Endodermal cell (in vitro differentiated cells): ENCODE measurements around the gene ZNRD2. TPM values are rescaled to one million over a fixed set of nuclear protein-coding genes. Genes with fewer than 3 reads are reported as not detected.
A peak's percentile ranks its signal among the peaks of the same experiment; 100 is the strongest.

Experiments used
- DNase-seq: peaks from one replicate; pipeline ENCODE4 v3.0.0-alpha.2; 2017
- H3K27ac ChIP-seq: 2 replicates; pipeline ENCODE4 v1.5.1; 2013; ENCODE audit warnings: mild to moderate bottlenecking, low read depth, low read length, moderate library complexity
- H3K27me3 ChIP-seq: 2 replicates; pipeline ENCODE4 v1.6.1; 2013; ENCODE audit warnings: mild to moderate bottlenecking, low read length, moderate library complexity; ENCODE audit not compliant: insufficient read depth, control insufficient read depth, poor library complexity, severe bottlenecking
- H3K36me3 ChIP-seq: 2 replicates; pipeline ENCODE4 v1.7.0; 2013; ENCODE audit warnings: mild to moderate bottlenecking, low read length, moderate library complexity; ENCODE audit not compliant: control insufficient read depth, insufficient read depth
- H3K4me1 ChIP-seq: one replicate; pipeline ENCODE4 v1.7.0; 2013; ENCODE audit warnings: low read length; ENCODE audit not compliant: control insufficient read depth, insufficient read depth
- H3K4me3 ChIP-seq: 2 replicates; pipeline ENCODE4 v1.5.1; 2013; ENCODE audit warnings: mild to moderate bottlenecking, low read length, moderate library complexity
- H3K9ac ChIP-seq: 2 replicates; pipeline ENCODE4 v1.6.1; 2013; ENCODE audit warnings: mild to moderate bottlenecking, low read length, moderate library complexity; ENCODE audit not compliant: poor library complexity, severe bottlenecking; ENCODE audit errors: extremely low read depth
- H3K9me3 ChIP-seq: 2 replicates; pipeline ENCODE4 v1.6.1; 2013; ENCODE audit warnings: mild to moderate bottlenecking, low read length, moderate library complexity; ENCODE audit not compliant: control insufficient read depth
- H3K27ac Mint-ChIP-seq: 2 replicates; pipeline ENCODE4 v1.8.0; 2020; ENCODE audit warnings: mixed read lengths
- H3K27me3 Mint-ChIP-seq: 2 replicates; pipeline ENCODE4 v1.8.0; 2021; ENCODE audit warnings: mild to moderate bottlenecking, mixed read lengths; ENCODE audit not compliant: insufficient read depth
- H3K36me3 Mint-ChIP-seq: 2 replicates; pipeline ENCODE4 v1.8.0; 2020; ENCODE audit warnings: low read depth, mixed read lengths
- H3K4me1 Mint-ChIP-seq: 2 replicates; pipeline ENCODE4 v1.8.0; 2020; ENCODE audit warnings: mixed read lengths
- H3K4me3 Mint-ChIP-seq: 2 replicates; pipeline ENCODE4 v1.8.0; 2020; ENCODE audit warnings: mild to moderate bottlenecking, moderate library complexity, mixed read lengths
- H3K9me3 Mint-ChIP-seq: 2 replicates; pipeline ENCODE4 v1.8.0; 2020; ENCODE audit warnings: mild to moderate bottlenecking, mixed read lengths
- WGBS, 2 experiments: methylation state at CpG; one replicate each; pipeline versions ENCODE4 v1.1.5 to v1.1.7; 2013; ENCODE audit warnings: missing lambda C conversion rate in 2 of 2, mixed read lengths in 1 of 2; ENCODE audit not compliant: insufficient coverage in 1 of 2, insufficient read length in 1 of 2; 5-methylcytosine and 5-hydroxymethylcytosine counted together
- total RNA-seq, 2 donors: library from RNA; stranded (reverse); fragmentation: NEBNext Ultra II Directional in 1 of 2; extraction: Animal tissue kit (Norgen Biotek cat#: 25700) in 1 of 2; gene quantifications; 2 replicates in 1 of 2; 3 replicates in 1 of 2; pipeline ENCODE4 v1.2.1, GENCODE V29; 2021
- TF ChIP-seq, protein P1 (sequence below): fragments of 200-600 bp; sonication (generic); conservative IDR thresholded peaks from 2 replicates; pipeline ENCODE4 v1.5.0; 2021; ENCODE audit warnings: antibody characterized with exemption, mild to moderate bottlenecking

Gene ZNRD2
- total RNA-seq, 2 donors from 2014 or later = 32.8 to 36.5 TPM

DNA sequence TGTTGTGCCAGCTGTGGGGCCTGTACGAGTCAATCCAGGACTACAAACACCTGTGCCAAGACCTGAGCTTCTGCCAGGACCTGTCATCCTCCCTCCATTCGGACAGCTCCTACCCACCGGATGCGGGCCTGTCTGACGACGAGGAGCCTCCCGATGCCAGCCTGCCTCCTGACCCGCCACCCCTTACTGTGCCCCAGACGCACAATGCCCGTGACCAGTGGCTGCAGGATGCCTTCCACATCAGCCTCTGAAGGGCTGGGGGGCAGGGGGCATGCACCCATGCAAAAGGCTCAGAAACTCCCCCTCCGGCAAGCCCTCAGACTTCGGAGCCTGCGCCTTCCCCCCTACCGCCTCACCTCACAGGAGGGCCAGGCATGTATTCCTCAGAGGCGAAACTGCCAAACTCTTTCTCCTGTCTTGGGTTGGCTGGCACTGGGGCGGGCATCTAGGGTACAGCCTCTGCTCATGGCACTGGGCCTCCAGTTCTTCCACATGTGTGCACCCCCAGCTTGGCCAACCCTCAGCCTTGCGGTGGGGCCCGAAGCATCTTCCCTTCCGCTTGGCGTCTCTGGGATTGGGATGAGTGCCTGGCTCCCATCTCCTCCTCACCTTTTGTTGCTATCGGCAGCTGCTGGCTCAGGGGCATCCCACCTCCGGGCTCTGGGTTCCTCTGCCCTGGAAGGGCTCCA lies 3.3 kb downstream of the ZNRD2 start:
- WGBS, 2 experiments = 83 to 89% methylated on average over 11 to 22 of the region's 22 CpGs
- no peak for DNase-seq
- H3K27ac Mint-ChIP-seq = no peak overlapping the region
- no peak overlapping the region for H3K9ac ChIP-seq
- H3K36me3 ChIP-seq = no peaks in the 10 kb centered on the region
- H3K36me3 Mint-ChIP-seq = peaks cover 7% of the 10 kb centered on the region
- peaks cover 37% of the 10 kb centered on the region for H3K27me3 Mint-ChIP-seq
- peaks cover 25% of the 10 kb centered on the region for H3K27me3 ChIP-seq
- no peaks in the 10 kb centered on the region for H3K9me3 ChIP-seq
- H3K9me3 Mint-ChIP-seq = no peaks in the 10 kb centered on the region
- peak overlapping the region; percentile 83 for H3K4me3 ChIP-seq
- H3K4me3 Mint-ChIP-seq = peak overlapping the region; percentile 97
- H3K27ac ChIP-seq = no peak overlapping the region
- H3K4me1 ChIP-seq = peaks cover 10% of the 10 kb centered on the region
- TF ChIP-seq, protein P1, sequence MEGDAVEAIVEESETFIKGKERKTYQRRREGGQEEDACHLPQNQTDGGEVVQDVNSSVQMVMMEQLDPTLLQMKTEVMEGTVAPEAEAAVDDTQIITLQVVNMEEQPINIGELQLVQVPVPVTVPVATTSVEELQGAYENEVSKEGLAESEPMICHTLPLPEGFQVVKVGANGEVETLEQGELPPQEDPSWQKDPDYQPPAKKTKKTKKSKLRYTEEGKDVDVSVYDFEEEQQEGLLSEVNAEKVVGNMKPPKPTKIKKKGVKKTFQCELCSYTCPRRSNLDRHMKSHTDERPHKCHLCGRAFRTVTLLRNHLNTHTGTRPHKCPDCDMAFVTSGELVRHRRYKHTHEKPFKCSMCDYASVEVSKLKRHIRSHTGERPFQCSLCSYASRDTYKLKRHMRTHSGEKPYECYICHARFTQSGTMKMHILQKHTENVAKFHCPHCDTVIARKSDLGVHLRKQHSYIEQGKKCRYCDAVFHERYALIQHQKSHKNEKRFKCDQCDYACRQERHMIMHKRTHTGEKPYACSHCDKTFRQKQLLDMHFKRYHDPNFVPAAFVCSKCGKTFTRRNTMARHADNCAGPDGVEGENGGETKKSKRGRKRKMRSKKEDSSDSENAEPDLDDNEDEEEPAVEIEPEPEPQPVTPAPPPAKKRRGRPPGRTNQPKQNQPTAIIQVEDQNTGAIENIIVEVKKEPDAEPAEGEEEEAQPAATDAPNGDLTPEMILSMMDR = no peak
- peaks cover 39% of the 10 kb centered on the region for H3K4me1 Mint-ChIP-seq

DNA sequence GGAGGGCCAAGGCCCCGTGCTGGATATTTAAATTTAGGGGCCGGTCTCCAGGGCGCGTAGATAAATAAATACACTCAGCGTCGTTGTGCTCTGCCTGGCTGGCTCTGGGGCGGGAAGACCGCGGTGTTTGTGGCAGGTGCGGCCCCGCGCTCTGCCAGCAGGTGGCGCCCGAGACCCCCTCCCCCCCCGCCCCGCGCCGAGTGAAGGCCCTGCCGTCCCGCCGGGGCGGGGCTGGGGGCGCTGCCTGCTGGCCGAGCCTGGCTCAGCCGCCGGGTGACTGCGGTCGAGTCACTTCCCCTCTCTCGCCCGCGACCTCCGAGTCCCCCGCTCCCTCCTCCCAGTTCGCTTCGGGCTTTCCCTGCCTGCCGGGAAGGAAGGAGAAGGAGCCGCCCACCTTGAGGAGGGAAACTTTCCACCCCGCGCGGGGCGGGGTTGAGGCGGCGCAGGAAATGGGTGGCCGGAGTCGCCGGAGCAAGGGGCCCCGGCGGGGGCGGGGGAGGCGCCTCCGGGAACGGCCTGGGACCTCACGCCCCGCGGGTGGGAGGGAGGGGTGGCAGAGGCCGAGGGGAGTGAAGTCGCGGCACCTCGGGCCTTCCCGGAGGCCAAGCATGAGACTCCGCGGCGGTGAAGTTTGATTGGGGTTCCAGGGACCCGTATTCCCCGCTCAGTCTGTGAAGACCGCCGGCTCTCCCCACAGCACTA lies 4.0 kb downstream of the ZNRD2 start:
- no peaks in the 10 kb centered on the region for H3K9me3 Mint-ChIP-seq
- 0 to 1% methylated on average over 17 to 67 of the region's 67 CpGs for WGBS, 2 experiments
- Histone ChIP-seq H3K9me3 (no peaks in the 10 kb centered on the region), H3K27ac (no peak overlapping the region), H3K4me1 (peaks cover 10% of the 10 kb centered on the region), H3K9ac (no peak overlapping the region), H3K36me3 (no peaks in the 10 kb centered on the region), H3K27me3 (peaks cover 25% of the 10 kb centered on the region), H3K4me3 (peak overlapping the region; percentile 74)
- peak overlapping the region; percentile 97 for H3K4me3 Mint-ChIP-seq
- peaks cover 44% of the 10 kb centered on the region for H3K27me3 Mint-ChIP-seq
- peaks cover 34% of the 10 kb centered on the region for H3K4me1 Mint-ChIP-seq
- peaks cover 4% of the 10 kb centered on the region for H3K36me3 Mint-ChIP-seq
- peak; percentile 97 for DNase-seq
- TF ChIP-seq, protein P1 = peak; percentile 98
- no peak overlapping the region for H3K27ac Mint-ChIP-seq

DNA sequence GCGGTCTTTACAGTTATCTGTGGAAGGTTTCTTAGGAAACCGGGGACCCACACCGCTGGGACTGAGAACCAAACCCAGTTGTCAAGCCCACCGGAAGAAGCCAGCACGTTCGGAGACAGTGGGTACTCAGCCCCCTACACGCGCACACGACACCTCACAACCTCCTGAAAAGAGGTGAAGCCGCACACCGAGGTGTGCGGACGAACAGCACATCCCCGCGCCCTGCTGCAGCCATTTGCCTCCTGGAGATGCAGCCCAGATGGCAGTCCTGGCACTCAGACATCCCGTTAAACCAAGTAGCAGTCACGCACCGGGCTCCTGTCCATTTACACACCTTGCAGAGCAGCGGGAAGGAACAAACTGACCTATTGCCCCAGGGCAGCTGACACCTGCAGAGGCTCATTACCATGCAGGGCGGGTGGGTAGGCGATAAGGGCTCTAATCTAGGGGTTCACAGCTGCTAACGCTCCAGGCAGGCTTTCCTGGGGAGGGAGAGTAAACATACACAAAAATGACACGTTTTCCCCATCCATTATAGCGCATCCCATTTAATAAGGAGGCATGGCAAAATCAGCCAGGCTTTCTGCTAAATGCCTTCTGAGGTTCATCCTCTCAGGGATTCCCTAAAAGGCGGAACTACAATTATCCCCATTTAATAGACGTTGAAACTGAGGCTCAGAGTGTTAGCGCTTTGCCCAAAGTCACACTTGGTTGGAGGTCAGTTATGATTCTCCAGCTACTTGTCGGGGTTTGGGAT lies 4.7 kb downstream of the ZNRD2 start:
- DNase-seq = peak; percentile 70
- H3K4me3 Mint-ChIP-seq = peak overlapping the region; percentile 97
- peaks cover 10% of the 10 kb centered on the region for H3K4me1 ChIP-seq
- TF ChIP-seq, protein P1 = no peak
- H3K27ac Mint-ChIP-seq = no peak overlapping the region
- H3K9me3 ChIP-seq = no peaks in the 10 kb centered on the region
- no peak overlapping the region for H3K9ac ChIP-seq
- peaks cover 32% of the 10 kb centered on the region for H3K4me1 Mint-ChIP-seq
- no peak overlapping the region for H3K27ac ChIP-seq
- no peaks in the 10 kb centered on the region for H3K9me3 Mint-ChIP-seq
- peaks cover 51% of the 10 kb centered on the region for H3K27me3 Mint-ChIP-seq
- 9 to 23% methylated on average over 22 to 28 of the region's 28 CpGs for WGBS, 2 experiments
- H3K36me3 ChIP-seq = no peaks in the 10 kb centered on the region
- H3K36me3 Mint-ChIP-seq = peaks cover 4% of the 10 kb centered on the region
- peaks cover 25% of the 10 kb centered on the region for H3K27me3 ChIP-seq
- H3K4me3 ChIP-seq = peak overlapping the region; percentile 74
